SU-DHL-6 (cell line): ENCODE results near the gene ATG101.

Experiments used
- CTCF ChIP-seq: fragments of 200-600 bp; sonication (generic); IDR thresholded peaks from one replicate; pipeline ENCODE4 v1.5.1; 2017; ENCODE audit warnings: antibody characterized with exemption, mild to moderate bottlenecking, low read length, moderate library complexity; ENCODE audit not compliant: insufficient read depth, poor library complexity, severe bottlenecking
- EZH2phosphoT487 ChIP-seq: fragments of 200-600 bp; sonication (generic), shearing (Covaris generic); conservative IDR thresholded peaks from 2 replicates; pipeline ENCODE4 v1.6.1; 2018; ENCODE audit warnings: mild to moderate bottlenecking, antibody characterized with exemption, low read length, moderate library complexity, mixed read lengths

DNA sequence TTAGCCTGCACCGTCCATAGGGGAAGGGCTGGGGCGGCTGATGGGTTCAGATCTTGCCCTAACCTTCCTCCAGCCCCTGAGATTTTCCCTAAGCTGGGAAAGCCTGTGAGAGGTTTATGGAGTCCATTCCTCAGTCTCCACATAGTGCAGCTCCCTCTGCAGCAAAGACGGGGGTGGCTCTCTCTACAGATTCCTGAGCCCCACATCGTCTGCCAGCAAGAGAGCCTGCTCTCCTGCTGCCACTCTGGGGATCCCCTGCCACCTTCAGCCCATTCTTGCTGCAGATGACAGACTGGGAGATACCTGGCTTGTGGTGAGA lies 12.8 kb downstream of the ATG101 start:
- TF ChIP-seq CTCF (no peak), EZH2phosphoT487 (no peak)
